SK-N-DZ (cell line): ENCODE results near the gene CABLES2.
"Not testable (repeated sequence)": the region's sequence is repeated elsewhere in the genome, so short reads cannot be mapped to it uniquely, and the experiment has no call there.

Experiments used
- DNase-seq: peaks from one replicate; pipeline ENCODE4 v3.0.0-alpha.2; 2015; ENCODE audit warnings: low spot score

The CABLES2 gene

GRCh38 chr20:62436692-62437091, 29.6 kb upstream of the CABLES2 start:
- no peak for DNase-seq

GRCh38 chr20:62433658-62434497, 26.8 kb upstream of the CABLES2 start:
- no peak for DNase-seq

- no peak for DNase-seq
Measured at GRCh38 chr20:62430866-62431447, 23.9 kb upstream of the CABLES2 start.

DNA sequence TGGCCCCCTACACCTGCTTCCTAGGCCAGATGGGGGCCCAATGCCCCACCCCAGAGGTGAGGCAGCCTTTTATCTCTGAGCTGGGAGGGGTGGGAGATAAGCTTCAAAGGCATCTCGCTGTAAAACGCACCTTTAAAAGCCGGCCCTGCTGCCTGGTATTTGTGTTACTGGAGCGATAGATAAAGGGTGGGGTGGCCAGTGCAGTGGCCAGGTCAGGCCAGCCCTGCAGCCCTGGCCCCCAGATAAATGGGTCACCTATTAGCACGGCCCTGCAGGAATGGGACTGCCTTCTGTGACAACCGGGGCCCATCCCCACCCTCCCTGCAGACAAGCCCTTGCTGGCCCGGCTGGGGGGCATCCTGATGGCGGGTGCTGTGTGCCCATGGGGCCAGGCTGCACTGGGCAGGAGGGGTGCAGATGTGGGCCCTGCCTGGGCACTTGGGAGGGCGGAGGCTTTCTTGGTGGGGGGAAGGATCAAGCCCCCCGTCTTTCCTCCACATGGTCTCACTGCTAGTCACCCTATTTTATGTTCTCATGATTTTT, 23.3 kb upstream of the CABLES2 start:
- no peak for DNase-seq

DNA sequence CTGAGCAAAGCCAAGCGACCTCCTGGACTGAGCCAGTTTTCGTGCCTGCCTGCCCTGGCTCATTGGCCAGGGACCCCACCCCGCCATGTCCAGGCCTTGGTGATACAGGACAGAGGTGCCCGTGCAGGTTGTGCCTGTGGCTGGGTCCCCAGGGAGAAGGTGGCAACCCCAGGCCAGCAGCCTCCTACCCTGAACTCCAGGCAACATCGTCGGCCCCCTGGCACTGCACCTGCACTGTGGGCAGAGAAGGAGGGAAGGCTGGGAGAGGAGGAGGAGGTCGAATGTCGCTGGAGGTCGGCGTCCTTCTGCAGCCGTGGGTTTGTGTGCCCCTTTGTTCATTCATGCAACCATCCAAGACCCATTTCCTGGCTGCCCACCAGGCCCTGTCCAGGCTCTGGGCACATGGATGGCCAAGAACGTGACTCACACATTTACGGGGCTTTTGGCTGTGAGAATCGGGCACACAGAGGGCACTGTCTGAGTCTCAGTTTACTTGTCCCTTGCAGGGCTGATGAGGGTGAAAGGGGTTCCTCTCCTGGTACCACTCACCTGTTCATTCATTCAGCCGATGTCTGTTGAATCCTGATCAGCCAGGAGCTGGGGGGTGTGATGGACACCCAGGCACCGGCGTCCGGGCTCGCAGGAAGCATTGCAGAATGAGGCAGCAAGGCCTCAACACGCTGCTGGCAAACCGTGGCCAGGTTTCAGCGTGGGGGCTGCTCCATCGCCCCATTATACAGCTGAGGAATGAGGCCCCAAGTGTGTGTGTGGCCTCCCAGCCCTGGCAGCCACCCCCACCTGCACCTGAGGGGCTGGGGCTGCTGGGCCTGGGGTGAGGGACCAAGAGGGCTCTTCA, 22.6 kb upstream of the CABLES2 start:
- DNase-seq = no peak

DNA sequence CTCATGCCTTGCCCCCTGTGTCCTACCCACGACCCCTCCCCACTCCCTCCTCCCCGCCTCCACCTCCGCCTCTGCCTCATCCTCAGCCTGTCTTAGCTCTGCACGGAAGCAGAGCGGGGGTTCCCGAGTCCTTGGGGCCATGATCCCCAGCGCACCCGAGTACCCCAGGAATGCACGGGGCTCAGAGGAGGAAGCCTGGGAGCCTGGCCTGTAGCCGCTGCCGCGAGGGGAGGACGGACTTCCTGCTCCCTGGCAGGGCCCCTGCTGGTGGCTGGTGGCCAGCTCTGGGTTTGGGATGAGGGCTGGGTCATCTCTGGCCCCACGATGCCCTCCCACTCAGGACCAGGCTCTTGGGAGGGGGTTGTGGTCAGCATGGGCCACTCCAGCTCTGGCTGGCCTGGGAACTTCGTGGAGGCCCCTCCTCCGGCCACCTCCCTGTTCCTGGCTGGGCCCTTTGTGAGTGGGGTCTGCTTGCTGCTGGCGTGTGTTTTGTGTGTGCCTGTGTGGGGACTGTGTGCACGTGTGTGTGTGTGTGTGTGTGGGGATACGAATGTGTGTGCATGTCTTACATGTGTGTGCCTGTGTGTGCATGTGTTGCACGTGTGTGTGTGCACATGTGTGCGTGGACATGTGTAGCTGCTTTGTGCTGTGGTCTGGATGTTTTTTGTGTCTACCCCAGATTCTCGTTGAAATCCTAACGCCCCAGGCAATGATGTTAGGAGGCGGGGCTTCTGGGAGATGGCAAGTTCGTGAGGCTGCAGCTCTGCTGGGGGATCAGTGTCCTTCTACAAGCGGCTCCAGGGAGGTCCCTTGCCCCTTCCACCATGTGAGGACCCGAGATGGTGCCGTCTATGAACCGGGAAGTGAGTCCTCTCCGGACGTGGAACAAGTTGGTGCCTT, 21.6 kb upstream of the CABLES2 start:
- DNase-seq = no peak

DNA sequence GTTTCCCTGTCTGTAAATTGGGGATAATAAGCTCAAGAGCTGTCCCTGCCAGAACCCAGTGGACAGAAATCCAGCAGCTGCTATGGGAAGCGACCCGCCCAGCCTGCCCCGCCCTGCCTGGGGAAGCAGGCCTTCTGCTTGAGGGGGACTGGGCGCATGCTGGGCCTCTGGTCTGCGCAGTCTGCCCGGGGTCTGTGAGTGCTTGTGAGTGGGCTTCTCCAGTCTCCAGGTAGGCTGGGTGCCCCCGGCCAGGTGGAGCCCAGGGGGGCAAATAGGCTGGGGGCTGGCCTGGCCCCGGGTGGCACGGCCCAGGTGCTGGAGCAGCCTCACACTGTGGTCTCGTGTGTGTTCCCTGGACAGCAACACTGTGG, 20.9 kb upstream of the CABLES2 start:
- no peak for DNase-seq

GRCh38 chr20:62427172-62428001, 20.3 kb upstream of the CABLES2 start, which contains the start of gene RBBP8NL:
TSS of gene RBBP8NL (minus strand) at chr20:62427539. CDS start at chr20:62419647, 7,892 bp downstream.
- DNase-seq = no peak

- no peak for DNase-seq
Measured at GRCh38 chr20:62426699-62427131, 19.6 kb upstream of the CABLES2 start.

- not testable (repeated sequence) for DNase-seq
Measured at GRCh38 chr20:62426059-62426348, 18.9 kb upstream of the CABLES2 start.

DNA sequence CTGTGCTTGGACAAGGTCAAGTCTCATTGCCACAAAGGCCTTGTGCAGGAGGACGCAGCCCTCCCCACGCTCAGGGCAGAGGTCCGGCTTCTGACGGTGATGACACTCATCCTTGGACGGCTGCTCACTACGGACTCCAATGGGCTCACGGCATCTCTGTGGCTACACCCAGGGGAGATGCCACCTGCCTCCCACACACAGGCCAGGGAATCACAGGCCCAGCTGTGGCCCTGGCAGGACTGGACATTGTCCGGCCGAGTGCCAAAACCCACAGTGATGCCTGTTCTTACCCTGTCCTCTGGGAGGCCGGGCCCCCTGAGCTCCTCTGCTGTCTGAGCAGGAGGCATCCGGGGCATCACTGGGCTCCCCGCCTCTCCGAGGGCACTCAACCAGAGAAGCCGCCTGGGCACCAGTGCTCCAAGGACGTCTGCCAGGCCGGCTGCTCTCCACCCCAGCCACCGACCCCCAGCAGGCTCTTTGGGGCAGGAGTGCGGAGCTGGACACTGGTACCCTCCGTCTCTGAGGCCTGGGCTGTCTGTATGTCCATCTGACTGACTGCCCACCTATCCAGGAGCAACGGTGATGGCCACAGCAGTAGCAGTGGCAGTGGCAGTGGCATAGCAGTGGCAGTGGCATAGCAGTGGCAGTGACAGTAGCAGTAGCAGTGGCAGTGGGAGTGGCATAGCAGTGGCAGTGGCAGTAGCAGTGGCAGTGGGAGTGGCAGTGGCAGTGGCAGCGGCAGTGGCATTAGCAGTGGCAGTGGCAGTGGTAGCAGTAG, 18.4 kb upstream of the CABLES2 start:
- no peak for DNase-seq

DNA sequence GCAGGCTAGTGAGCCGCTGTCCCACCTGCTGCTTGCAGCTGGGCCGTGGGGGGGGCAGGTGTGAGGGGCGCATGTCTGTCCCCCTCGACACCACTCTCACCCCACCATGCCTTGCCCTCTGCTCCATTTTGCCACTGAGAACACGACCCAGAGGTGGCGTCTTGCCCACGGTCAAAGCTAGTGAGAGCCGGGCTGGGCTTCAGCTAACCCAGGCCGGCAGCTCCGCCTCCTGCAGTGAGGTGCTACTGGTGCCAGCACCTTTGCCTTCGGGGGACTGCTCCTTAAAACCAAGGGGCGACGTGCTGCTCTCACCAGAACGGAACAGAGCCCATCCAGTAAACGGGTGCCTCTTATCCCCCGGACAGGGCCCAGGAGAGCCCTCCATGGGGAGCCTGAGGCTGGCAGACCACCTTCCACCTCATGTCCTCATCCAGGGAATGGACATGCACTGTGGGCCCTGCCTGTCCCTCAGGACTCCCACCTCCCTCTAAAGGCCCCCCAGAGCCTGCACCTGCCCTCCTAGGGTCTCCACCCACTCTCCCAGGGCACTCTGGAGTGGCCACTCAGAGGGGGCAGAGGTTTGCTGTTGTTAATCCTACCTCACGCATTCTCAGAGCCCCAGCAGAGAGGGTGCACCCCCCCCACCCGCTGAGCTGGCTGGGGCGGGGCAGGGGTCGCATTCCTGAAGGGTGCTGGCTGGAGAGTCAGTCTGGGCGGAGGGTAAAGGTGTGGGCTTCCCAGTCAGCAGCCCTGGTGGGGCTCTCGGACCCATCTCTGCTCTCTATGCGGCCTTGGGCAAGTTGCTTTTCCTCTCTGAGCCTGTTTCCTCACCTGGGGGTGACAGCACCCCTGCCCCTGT, 17.4 kb upstream of the CABLES2 start:
- no peak for DNase-seq

DNA sequence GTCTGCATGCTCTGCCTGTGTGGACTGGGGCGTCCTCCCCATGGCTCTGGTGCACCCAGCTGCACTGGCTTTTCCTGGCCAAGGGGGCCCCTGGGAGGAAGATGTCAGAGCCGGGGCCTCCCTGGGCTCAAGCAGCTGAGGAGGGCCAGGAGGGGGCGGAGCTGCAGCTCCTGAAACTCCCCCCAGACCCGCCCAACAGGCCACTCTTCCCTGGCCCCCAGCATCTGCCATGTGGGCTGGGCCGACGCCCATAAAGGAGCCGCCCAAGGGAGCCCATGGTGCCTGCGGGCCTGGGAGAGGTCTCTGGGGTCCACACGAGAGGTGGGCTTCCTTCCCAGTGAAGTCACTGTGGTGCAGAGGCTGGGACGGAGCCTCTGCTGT, 16.2 kb upstream of the CABLES2 start:
- no peak for DNase-seq

GRCh38 chr20:62422636-62423325, 15.7 kb upstream of the CABLES2 start:
- no peak for DNase-seq

DNA sequence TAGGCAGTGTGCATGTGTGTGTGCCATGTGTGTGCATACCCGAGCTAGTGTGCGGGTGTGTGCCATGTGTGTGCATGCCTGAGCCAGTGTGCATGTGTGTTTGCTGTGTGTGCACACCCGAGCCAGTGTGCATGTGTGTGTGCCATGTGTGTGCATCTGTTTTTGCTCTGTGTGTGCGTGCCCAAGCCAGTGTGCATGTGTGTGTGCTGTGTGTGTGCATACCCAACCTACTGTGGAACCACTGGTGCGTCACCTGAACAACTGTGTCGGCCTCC, 14.6 kb upstream of the CABLES2 start:
- no peak for DNase-seq

DNA sequence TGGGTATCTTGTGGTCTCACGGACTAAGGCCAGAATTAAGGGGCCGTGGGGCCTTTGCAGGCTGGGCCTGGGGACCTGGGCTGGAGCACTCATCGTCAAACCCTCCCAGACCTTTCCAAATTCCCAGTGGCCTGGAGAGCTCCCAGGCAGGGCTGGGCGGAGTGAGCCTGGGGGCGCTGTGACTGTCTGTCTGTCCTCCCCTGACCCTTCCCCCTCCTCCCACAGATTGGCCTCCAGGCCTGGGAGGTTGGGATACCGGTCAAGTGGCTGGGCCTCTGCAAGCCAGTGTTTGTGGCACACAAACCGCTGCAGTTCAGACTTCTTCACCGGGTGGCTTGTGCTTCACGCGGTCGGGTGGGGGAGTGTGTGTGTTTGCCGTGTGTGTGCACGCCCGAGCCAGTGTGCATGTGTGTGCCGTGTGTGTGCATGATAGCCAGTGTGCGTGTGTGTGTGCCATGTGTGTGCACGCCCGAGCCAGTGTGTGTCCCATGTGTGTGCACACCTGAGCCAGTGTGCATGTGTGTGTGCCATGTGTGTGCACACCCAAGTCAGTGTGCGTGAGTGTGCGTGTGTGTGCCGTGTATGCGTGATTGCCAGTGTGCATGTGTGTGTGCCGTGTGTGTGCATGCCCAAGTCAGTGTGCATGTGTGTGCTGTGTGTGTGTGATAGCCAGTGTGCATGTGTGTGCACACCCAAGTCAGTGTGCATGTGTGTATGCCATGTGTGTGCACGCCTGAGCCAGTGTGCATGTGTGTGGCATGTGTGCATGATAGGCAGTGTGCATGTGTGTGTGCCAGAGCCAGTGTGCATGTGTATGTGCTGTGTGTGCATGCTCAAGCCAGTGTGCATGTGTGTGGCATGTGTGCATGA, 14.0 kb upstream of the CABLES2 start:
- DNase-seq = no peak

DNA sequence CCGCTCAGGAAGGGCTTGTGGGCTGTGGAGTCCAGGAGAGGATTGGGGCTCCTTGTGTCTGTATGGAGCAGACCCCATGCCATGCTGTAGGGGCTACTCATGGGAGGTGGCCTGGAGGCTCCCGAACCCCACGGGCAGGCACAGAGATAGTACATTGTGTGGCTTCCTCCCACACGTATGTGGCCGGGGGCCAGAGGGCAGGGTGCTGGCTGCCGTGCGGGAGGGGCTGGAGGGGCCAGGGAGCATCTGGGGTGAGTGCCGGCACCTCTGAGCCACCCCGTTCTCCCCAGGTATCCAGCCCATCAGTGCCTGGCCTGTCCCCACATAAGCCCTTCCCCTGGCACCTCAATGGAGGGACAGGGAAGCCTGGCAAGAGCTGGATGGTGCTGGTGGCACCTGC, 12.7 kb upstream of the CABLES2 start:
- no peak for DNase-seq
